ENCODE data around the gene CTDSPL. TPM values are rescaled to one million over a fixed set of nuclear protein-coding genes. Genes with fewer than 3 reads are reported as not detected.

CTDSPL gene
- total and polyA plus RNA-seq, 2 of the 13 experiments (the other 11 are each of a cell fraction or from before 2014, with no cell fraction given) = 26.1 to 142 TPM

DNA sequence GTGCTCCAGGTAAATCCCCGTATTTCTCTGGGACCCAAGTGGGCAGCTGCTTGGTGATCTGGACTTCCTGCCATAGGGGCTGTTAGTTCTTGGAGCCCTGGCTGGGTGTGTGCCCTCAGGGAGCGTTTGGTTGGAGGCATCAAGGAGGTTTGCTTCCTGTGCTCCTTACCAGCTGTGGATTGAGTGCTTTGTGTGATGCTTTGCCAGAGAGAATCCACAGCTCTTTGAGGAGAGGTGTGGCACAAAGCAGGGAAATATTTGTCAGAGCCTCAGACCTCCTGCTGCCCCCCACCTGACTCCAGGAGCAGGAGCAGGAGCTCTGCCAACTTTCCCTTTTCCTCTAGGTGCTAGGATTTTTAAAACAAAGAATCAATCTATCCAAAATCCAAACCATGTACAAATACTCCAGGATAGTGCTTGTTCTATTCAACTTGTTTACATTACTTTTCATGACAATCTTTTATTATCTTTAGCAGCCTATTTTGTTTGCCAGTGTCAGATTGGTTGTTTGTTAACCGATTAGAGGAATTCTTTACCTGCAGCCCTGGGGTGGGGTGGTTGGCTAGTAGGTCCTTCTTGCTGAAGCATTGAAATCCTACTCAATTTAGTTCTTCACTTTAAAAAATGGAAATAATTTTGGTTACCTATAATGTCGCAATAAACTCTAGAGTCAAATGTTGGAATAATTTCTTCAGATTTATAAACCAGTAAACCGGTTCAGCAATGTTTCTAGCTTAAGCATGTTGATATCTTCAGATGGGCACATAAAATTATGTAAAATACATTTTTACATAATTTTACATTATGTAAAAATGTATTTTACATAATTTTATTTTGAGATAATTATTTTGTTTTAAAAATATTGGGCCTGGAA is 2.5 kb downstream of the CTDSPL start (continued):
- no peak for TF ChIP-seq NFYC (CRISPR knock-in tag; IDR thresholded peaks at IDR 0.05)
- TF ChIP-seq GABPB1 (CRISPR knock-in tag; IDR thresholded peaks at IDR 0.05) = no peak
- TF ChIP-seq SRF (IDR thresholded peaks at IDR 0.05; ENCODE audit: low read depth, low read length) = no peak
- TF ChIP-seq SIX1 (CRISPR knock-in tag; IDR thresholded peaks at IDR 0.05; ENCODE audit: borderline replicate concordance) = no peak
- TF ChIP-seq, protein P1, sequence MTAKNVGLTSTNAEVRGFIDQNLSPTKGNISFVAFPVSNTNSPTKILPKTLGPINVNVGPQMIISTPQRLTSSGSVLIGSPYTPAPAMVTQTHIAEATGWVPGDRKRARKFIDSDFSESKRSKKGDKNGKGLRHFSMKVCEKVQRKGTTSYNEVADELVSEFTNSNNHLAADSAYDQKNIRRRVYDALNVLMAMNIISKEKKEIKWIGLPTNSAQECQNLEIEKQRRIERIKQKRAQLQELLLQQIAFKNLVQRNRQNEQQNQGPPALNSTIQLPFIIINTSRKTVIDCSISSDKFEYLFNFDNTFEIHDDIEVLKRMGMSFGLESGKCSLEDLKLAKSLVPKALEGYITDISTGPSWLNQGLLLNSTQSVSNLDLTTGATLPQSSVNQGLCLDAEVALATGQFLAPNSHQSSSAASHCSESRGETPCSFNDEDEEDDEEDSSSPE (CRISPR knock-in tag; IDR thresholded peaks at IDR 0.05) = no peak
- TF ChIP-seq, protein P2, sequence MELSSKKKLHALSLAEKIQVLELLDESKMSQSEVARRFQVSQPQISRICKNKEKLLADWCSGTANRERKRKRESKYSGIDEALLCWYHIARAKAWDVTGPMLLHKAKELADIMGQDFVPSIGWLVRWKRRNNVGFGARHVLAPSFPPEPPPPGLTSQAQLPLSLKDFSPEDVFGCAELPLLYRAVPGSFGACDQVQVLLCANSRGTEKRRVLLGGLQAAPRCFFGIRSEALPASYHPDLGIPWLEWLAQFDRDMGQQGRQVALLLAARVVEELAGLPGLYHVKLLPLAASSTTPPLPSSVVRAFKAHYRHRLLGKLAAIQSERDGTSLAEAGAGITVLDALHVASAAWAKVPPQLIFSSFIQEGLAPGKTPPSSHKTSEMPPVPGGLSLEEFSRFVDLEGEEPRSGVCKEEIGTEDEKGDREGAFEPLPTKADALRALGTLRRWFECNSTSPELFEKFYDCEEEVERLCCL (CRISPR knock-in tag; IDR thresholded peaks at IDR 0.05; ENCODE audit: borderline replicate concordance) = no peak
- no peak for TF ChIP-seq ZFP37 (CRISPR knock-in tag; IDR thresholded peaks at IDR 0.05; ENCODE audit: borderline replicate concordance)
- TF ChIP-seq ZNF543 (CRISPR knock-in tag; IDR thresholded peaks at IDR 0.05) = no peak
- TF ChIP-seq, protein P3, sequence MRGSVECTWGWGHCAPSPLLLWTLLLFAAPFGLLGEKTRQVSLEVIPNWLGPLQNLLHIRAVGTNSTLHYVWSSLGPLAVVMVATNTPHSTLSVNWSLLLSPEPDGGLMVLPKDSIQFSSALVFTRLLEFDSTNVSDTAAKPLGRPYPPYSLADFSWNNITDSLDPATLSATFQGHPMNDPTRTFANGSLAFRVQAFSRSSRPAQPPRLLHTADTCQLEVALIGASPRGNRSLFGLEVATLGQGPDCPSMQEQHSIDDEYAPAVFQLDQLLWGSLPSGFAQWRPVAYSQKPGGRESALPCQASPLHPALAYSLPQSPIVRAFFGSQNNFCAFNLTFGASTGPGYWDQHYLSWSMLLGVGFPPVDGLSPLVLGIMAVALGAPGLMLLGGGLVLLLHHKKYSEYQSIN (CRISPR knock-in tag; IDR thresholded peaks at IDR 0.05; ENCODE audit: borderline replicate concordance) = no peak
- no peak for TF ChIP-seq STAT5B (CRISPR knock-in tag; IDR thresholded peaks at IDR 0.05)
- TF ChIP-seq ZNF652 (CRISPR knock-in tag; IDR thresholded peaks at IDR 0.05; ENCODE audit: borderline replicate concordance, low read depth) = no peak
- TF ChIP-seq, protein P4, sequence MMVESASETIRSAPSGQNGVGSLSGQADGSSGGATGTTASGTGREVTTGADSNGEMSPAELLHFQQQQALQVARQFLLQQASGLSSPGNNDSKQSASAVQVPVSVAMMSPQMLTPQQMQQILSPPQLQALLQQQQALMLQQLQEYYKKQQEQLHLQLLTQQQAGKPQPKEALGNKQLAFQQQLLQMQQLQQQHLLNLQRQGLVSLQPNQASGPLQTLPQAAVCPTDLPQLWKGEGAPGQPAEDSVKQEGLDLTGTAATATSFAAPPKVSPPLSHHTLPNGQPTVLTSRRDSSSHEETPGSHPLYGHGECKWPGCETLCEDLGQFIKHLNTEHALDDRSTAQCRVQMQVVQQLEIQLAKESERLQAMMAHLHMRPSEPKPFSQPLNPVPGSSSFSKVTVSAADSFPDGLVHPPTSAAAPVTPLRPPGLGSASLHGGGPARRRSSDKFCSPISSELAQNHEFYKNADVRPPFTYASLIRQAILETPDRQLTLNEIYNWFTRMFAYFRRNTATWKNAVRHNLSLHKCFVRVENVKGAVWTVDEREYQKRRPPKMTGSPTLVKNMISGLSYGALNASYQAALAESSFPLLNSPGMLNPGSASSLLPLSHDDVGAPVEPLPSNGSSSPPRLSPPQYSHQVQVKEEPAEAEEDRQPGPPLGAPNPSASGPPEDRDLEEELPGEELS (CRISPR knock-in tag; IDR thresholded peaks at IDR 0.05) = 0 out of 2 replicates have a peak, but pooled peaks have one; percentile 25
- peak; percentile 72; the same call in 1 of the 2 replicates for TF ChIP-seq HMG20B (CRISPR knock-in tag; conservative IDR thresholded peaks at IDR 0.05)
- TF ChIP-seq, protein P5, sequence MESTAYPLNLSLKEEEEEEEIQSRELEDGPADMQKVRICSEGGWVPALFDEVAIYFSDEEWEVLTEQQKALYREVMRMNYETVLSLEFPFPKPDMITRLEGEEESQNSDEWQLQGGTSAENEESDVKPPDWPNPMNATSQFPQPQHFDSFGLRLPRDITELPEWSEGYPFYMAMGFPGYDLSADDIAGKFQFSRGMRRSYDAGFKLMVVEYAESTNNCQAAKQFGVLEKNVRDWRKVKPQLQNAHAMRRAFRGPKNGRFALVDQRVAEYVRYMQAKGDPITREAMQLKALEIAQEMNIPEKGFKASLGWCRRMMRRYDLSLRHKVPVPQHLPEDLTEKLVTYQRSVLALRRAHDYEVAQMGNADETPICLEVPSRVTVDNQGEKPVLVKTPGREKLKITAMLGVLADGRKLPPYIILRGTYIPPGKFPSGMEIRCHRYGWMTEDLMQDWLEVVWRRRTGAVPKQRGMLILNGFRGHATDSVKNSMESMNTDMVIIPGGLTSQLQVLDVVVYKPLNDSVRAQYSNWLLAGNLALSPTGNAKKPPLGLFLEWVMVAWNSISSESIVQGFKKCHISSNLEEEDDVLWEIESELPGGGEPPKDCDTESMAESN (CRISPR knock-in tag; conservative IDR thresholded peaks at IDR 0.05) = 0 out of 2 replicates have a peak, but pooled peaks have one; percentile 21
- TF ChIP-seq CEBPB (IDR thresholded peaks at IDR 0.05; ENCODE audit: borderline replicate concordance, low read depth, low read length) = peak; percentile 58
- TF ChIP-seq ZNF598 (CRISPR knock-in tag; IDR thresholded peaks at IDR 0.05; ENCODE audit: borderline replicate concordance) = no peak
- TF ChIP-seq, protein P6, sequence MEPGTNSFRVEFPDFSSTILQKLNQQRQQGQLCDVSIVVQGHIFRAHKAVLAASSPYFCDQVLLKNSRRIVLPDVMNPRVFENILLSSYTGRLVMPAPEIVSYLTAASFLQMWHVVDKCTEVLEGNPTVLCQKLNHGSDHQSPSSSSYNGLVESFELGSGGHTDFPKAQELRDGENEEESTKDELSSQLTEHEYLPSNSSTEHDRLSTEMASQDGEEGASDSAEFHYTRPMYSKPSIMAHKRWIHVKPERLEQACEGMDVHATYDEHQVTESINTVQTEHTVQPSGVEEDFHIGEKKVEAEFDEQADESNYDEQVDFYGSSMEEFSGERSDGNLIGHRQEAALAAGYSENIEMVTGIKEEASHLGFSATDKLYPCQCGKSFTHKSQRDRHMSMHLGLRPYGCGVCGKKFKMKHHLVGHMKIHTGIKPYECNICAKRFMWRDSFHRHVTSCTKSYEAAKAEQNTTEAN (CRISPR knock-in tag; conservative IDR thresholded peaks at IDR 0.05) = 0 out of 2 replicates have a peak, but pooled peaks have one; percentile 3
- no peak for TF ChIP-seq YEATS4 (CRISPR knock-in tag; IDR thresholded peaks at IDR 0.05; ENCODE audit: borderline replicate concordance)
- TF ChIP-seq, protein P7, sequence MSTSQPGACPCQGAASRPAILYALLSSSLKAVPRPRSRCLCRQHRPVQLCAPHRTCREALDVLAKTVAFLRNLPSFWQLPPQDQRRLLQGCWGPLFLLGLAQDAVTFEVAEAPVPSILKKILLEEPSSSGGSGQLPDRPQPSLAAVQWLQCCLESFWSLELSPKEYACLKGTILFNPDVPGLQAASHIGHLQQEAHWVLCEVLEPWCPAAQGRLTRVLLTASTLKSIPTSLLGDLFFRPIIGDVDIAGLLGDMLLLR (CRISPR knock-in tag; IDR thresholded peaks at IDR 0.05) = no peak

All from HepG2 (cell line).